K562 (cell line): ENCODE data around the gene TPD52L1. TPM values are rescaled to one million over a fixed set of nuclear protein-coding genes. Genes with fewer than 3 reads are reported as not detected.

Experiments used
- E4F1 ChIP-seq: fragments of 250-450 bp; sonication (Bioruptor Pico); IDR thresholded peaks from 2 replicates; pipeline ENCODE4 v1.5.0; 2021; ENCODE audit warnings: mild to moderate bottlenecking, borderline replicate concordance
- ETS1 ChIP-seq: conservative IDR thresholded peaks from 2 replicates; pipeline ENCODE4 v1.6.1; 2011; ENCODE audit warnings: low read depth, mild to moderate bottlenecking, low read length; ENCODE audit not compliant: control insufficient read depth
- MLX ChIP-seq, 2 experiments: fragments of 450-650 bp in 1 of 2; sonication (generic) in 1 of 2; formaldehyde crosslinking; conservative IDR thresholded peaks; 2 replicates each; pipeline versions ENCODE4 v1.4.0 to v1.8.1; 2020 to 2022; ENCODE audit warnings: mild to moderate bottlenecking in 1 of 2, missing genetic modification reagents in 1 of 2
- NUFIP1 ChIP-seq: fragments of 450-650 bp; IDR thresholded peaks from 2 replicates; pipeline ENCODE4 v1.6.1; 2018; ENCODE audit not compliant: partially characterized antibody
- POLR2AphosphoS5 ChIP-seq: IDR thresholded peaks from 2 replicates; pipeline ENCODE4 v1.6.1; 2011; ENCODE audit warnings: mild to moderate bottlenecking, low read depth, low read length, moderate library complexity; ENCODE audit not compliant: control insufficient read depth, insufficient read depth
- RBM14 ChIP-seq: fragments of 200-400 bp; formaldehyde crosslinking; IDR thresholded peaks from 2 replicates; pipeline ENCODE4 v1.6.1; 2018; ENCODE audit warnings: low read depth, mild to moderate bottlenecking, low read length, moderate library complexity, borderline replicate concordance; ENCODE audit not compliant: insufficient read depth
- REST ChIP-seq, 2 experiments: fragments of 450-650 bp; formaldehyde crosslinking in 1 of 2; IDR thresholded peaks; 2 replicates each; pipeline versions ENCODE4 v1.4.0 to v1.6.1; 2014 to 2020; ENCODE audit warnings: mild to moderate bottlenecking in 2 of 2, borderline replicate concordance in 1 of 2, low read depth in 1 of 2
- polyA plus RNA-seq, 8 experiments: library from polyadenylated mRNA; depleted of rRNA in 4 of 8; stranded (reverse) in 5 of 8; unstranded in 3 of 8; fragments of >200 nt; fragmentation: Nextera tagmentation in 2 of 8; fragmentation: Illumina TruSeq in 1 of 8; extraction: Ambion mirVana in 2 of 8; extraction: Trizol in 1 of 8; gene quantifications; 2 replicates each; pipeline versions ENCODE4 v1.2.1 to v1.2.3, GENCODE V29; 2011 to 2014; ENCODE audit warnings: inconsistent platforms in 1 of 8, missing spikeins in 1 of 8
- total RNA-seq, 7 experiments: library from RNA; depleted of rRNA in 6 of 7; stranded (reverse); fragments of >200 nt in 6 of 7; fragmentation: Illumina TruSeq in 2 of 7; extraction: Trizol in 2 of 7; gene quantifications; 2 replicates each; pipeline versions ENCODE4 v1.2.1 to v1.2.3, GENCODE V29; 2011 to 2021; ENCODE audit warnings: low replicate concordance in 1 of 7
- TF ChIP-seq, protein P1 (sequence below): fragments of 450-650 bp; IDR thresholded peaks from 2 replicates; pipeline ENCODE4 v1.6.1; 2016; ENCODE audit warnings: mild to moderate bottlenecking
- TF ChIP-seq, protein P2 (sequence below): sonication (generic); formaldehyde crosslinking; IDR thresholded peaks from 2 replicates; pipeline ENCODE4 v1.8.0; 2022; ENCODE audit warnings: missing genetic modification reagents, mild to moderate bottlenecking, moderate library complexity, borderline replicate concordance

TPD52L1 gene
- total and polyA plus RNA-seq, 9 of the 15 experiments (the other 6 are each of a cell fraction or from before 2014, with no cell fraction given), result 12.9 to 149 (median 75.7) TPM

DNA sequence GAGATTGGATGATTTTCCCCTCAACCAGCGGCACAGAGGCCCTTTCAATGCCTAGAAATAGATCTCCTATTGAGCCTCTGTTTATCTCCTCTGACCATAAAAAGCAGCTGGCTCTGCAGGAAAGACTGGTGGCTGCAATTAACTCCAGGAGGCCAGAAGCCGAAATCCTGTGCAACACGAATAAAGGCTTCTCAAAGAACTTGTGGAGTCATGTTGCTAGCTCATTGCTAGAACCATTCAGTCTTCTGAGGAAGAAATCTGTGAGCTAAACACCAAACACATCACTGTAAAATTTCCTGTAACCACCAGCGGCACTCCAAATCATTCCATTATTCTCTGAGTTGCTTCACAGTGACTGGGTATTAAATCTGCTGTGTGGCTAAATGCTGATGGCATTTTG, 49.1 kb upstream of the TPD52L1 start (continued):
- TF ChIP-seq RBM14 (no peak), REST (IDR thresholded peaks at IDR 0.05; ENCODE audit: borderline replicate concordance) (no peak), REST (CRISPR knock-in tag; IDR thresholded peaks at IDR 0.05; ENCODE audit: low read depth) (no peak), NUFIP1 (no peak), MLX (CRISPR knock-in tag; conservative IDR thresholded peaks at IDR 0.05) (no peak), ETS1 (no peak), POLR2AphosphoS5 (peak; percentile 29; the same call in 1 of the 2 replicates), E4F1 (CRISPR knock-in tag) (no peak)
- TF ChIP-seq, protein P1, sequence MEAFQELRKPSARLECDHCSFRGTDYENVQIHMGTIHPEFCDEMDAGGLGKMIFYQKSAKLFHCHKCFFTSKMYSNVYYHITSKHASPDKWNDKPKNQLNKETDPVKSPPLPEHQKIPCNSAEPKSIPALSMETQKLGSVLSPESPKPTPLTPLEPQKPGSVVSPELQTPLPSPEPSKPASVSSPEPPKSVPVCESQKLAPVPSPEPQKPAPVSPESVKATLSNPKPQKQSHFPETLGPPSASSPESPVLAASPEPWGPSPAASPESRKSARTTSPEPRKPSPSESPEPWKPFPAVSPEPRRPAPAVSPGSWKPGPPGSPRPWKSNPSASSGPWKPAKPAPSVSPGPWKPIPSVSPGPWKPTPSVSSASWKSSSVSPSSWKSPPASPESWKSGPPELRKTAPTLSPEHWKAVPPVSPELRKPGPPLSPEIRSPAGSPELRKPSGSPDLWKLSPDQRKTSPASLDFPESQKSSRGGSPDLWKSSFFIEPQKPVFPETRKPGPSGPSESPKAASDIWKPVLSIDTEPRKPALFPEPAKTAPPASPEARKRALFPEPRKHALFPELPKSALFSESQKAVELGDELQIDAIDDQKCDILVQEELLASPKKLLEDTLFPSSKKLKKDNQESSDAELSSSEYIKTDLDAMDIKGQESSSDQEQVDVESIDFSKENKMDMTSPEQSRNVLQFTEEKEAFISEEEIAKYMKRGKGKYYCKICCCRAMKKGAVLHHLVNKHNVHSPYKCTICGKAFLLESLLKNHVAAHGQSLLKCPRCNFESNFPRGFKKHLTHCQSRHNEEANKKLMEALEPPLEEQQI, result 0 out of 2 replicates have a peak, but pooled peaks have one; percentile 43
- TF ChIP-seq, protein P2, sequence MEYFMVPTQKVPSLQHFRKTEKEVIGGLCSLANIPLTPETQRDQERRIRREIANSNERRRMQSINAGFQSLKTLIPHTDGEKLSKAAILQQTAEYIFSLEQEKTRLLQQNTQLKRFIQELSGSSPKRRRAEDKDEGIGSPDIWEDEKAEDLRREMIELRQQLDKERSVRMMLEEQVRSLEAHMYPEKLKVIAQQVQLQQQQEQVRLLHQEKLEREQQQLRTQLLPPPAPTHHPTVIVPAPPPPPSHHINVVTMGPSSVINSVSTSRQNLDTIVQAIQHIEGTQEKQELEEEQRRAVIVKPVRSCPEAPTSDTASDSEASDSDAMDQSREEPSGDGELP (CRISPR knock-in tag), result peak; percentile 51; the same call in 1 of the 2 replicates
